GM23338 (cell line): ENCODE data around the gene FMO1. TPM values are rescaled to one million over a fixed set of nuclear protein-coding genes. Genes with fewer than 3 reads are reported as not detected.

Experiments
- ATAC-seq: fragments of 200-7000 bp; cut with Tn5 transposase; 3 replicates; pipeline ENCODE4 v1.9.1; 2020
- DNase-seq: peaks from one replicate; pipeline ENCODE4 v3.0.0-alpha.2; 2015; ENCODE audit warnings: low spot score
- H2AFZ ChIP-seq: fragments of 200-600 bp; sonication (generic); 2 replicates; pipeline ENCODE4 v1.8.0; 2016; ENCODE audit warnings: antibody characterized with exemption, mild to moderate bottlenecking, moderate library complexity
- H3F3A ChIP-seq: fragments of 200-600 bp; sonication (generic); replicated peaks from 2 replicates; pipeline ENCODE4 v1.8.0; 2017; ENCODE audit warnings: antibody characterized with exemption, mixed run types, low read depth
- H3K27ac ChIP-seq: fragments of 200-600 bp; sonication (generic); 2 replicates; pipeline ENCODE4 v1.6.1; 2016; ENCODE audit warnings: low read depth
- H3K27me3 ChIP-seq: fragments of 200-600 bp; sonication (generic); 2 replicates; pipeline ENCODE4 v1.8.0; 2016; ENCODE audit warnings: mild to moderate bottlenecking, mixed run types, moderate library complexity; ENCODE audit not compliant: insufficient read depth
- H3K36me3 ChIP-seq: fragments of 200-600 bp; sonication (generic); 2 replicates; pipeline ENCODE4 v1.8.0; 2016; ENCODE audit warnings: mild to moderate bottlenecking; ENCODE audit not compliant: insufficient read depth
- H3K4me1 ChIP-seq: fragments of 200-600 bp; sonication (generic); 2 replicates; pipeline ENCODE4 v1.8.0; 2016; ENCODE audit warnings: mild to moderate bottlenecking, moderate library complexity; ENCODE audit not compliant: insufficient read depth
- H3K4me2 ChIP-seq: fragments of 200-600 bp; sonication (generic); 2 replicates; pipeline ENCODE4 v1.7.1; 2017; ENCODE audit warnings: mixed run types
- H3K4me3 ChIP-seq: fragments of 200-600 bp; sonication (generic); 2 replicates; pipeline ENCODE4 v1.6.1; 2016; ENCODE audit warnings: mixed run types
- H3K79me2 ChIP-seq: fragments of 200-600 bp; sonication (generic); replicated peaks from 2 replicates; pipeline ENCODE4 v1.8.0; 2017; ENCODE audit warnings: mild to moderate bottlenecking; ENCODE audit not compliant: insufficient read depth
- H3K9me2 ChIP-seq: fragments of 200-600 bp; sonication (generic); 2 replicates; pipeline ENCODE4 v1.8.0; 2017; ENCODE audit not compliant: insufficient read depth
- H4K20me1 ChIP-seq: fragments of 200-600 bp; sonication (generic); replicated peaks from 2 replicates; pipeline ENCODE4 v1.8.0; 2017; ENCODE audit warnings: mild to moderate bottlenecking; ENCODE audit not compliant: insufficient read depth
- H3K27ac Mint-ChIP-seq: 2 replicates; pipeline ENCODE4 v1.8.0; 2020; ENCODE audit warnings: inconsistent platforms, mild to moderate bottlenecking, moderate library complexity, mixed read lengths
- H3K27me3 Mint-ChIP-seq: 3 replicates; pipeline ENCODE4 v1.8.0; 2022; ENCODE audit warnings: low read depth, mild to moderate bottlenecking, moderate library complexity, mixed read lengths, inconsistent platforms; ENCODE audit not compliant: insufficient read depth, poor library complexity
- H3K36me3 Mint-ChIP-seq: 3 replicates; pipeline ENCODE4 v1.8.0; 2021; ENCODE audit warnings: low read depth, mild to moderate bottlenecking, inconsistent platforms, moderate library complexity, mixed read lengths
- H3K4me1 Mint-ChIP-seq: 3 replicates; pipeline ENCODE4 v1.8.0; 2020; ENCODE audit warnings: mild to moderate bottlenecking, inconsistent platforms, mixed read lengths
- H3K4me3 Mint-ChIP-seq: 3 replicates; pipeline ENCODE4 v1.8.0; 2021; ENCODE audit warnings: moderate library complexity, mild to moderate bottlenecking, inconsistent platforms, mixed read lengths
- H3K9me3 Mint-ChIP-seq: 3 replicates; pipeline ENCODE4 v1.8.0; 2020; ENCODE audit warnings: moderate library complexity, mild to moderate bottlenecking, inconsistent platforms, mixed read lengths
- CREB1 ChIP-seq: fragments of 250-450 bp; sonication (Bioruptor Pico); IDR thresholded peaks from 2 replicates; pipeline ENCODE4 v1.5.0; 2020; ENCODE audit warnings: low read depth, mild to moderate bottlenecking, moderate library complexity
- CTCF ChIP-seq, 2 experiments: fragments of 200-600 bp in 1 of 2; sonication (generic) in 1 of 2; conservative IDR thresholded peaks; 2 replicates each; pipeline versions ENCODE4 v1.5.1 to v1.6.1; 2016 to 2017; ENCODE audit warnings: antibody characterized with exemption in 2 of 2, low read depth in 2 of 2, mild to moderate bottlenecking in 2 of 2, moderate library complexity in 1 of 2
- ETS1 ChIP-seq: IDR thresholded peaks from 2 replicates; pipeline ENCODE4 v1.6.1; 2016; ENCODE audit warnings: antibody characterized with exemption
- EZH2 ChIP-seq: fragments of 200-600 bp; sonication (generic); IDR thresholded peaks from one replicate; pipeline ENCODE4 v1.8.0; 2017; ENCODE audit warnings: antibody characterized with exemption, mild to moderate bottlenecking, low read depth; ENCODE audit not compliant: unreplicated experiment
- EZH2phosphoT487 ChIP-seq: fragments of 200-600 bp; sonication (generic); IDR thresholded peaks from one replicate; pipeline ENCODE4 v1.8.1; 2018; ENCODE audit warnings: antibody characterized with exemption; ENCODE audit not compliant: unreplicated experiment
- JUNB ChIP-seq: IDR thresholded peaks from one replicate; pipeline ENCODE4 v1.6.1; 2016; ENCODE audit warnings: antibody characterized with exemption; ENCODE audit not compliant: unreplicated experiment
- NANOG ChIP-seq: IDR thresholded peaks from 2 replicates; pipeline ENCODE4 v1.6.1; 2016; ENCODE audit warnings: antibody characterized with exemption, borderline replicate concordance
- POLR2AphosphoS5 ChIP-seq: IDR thresholded peaks from 2 replicates; pipeline ENCODE4 v1.6.1; 2016; ENCODE audit warnings: antibody characterized with exemption, low read depth
- REST ChIP-seq: IDR thresholded peaks from one replicate; pipeline ENCODE4 v1.6.1; 2018; ENCODE audit warnings: antibody characterized with exemption; ENCODE audit not compliant: unreplicated experiment
- STAT1 ChIP-seq: IDR thresholded peaks from one replicate; pipeline ENCODE4 v1.6.1; 2016; ENCODE audit warnings: antibody characterized with exemption; ENCODE audit not compliant: unreplicated experiment
- ZNF114 ChIP-seq: fragments of 250-450 bp; sonication (Bioruptor Pico); IDR thresholded peaks from 2 replicates; pipeline ENCODE4 v1.5.0; 2020; ENCODE audit warnings: mild to moderate bottlenecking, moderate library complexity
- ZNF331 ChIP-seq: fragments of 250-450 bp; sonication (Bioruptor Pico); IDR thresholded peaks from 2 replicates; pipeline ENCODE4 v1.5.0; 2020; ENCODE audit warnings: low read depth, mild to moderate bottlenecking, moderate library complexity
- ZNF462 ChIP-seq: fragments of 250-450 bp; sonication (Bioruptor Pico); IDR thresholded peaks from 2 replicates; pipeline ENCODE4 v1.5.0; 2020; ENCODE audit warnings: mild to moderate bottlenecking, moderate library complexity
- polyA plus RNA-seq: library from polyadenylated mRNA; unstranded; fragments of >200 nt; fragmentation: Nextera tagmentation; extraction: Ambion mirVana; gene quantifications from 2 replicates; pipeline ENCODE4 v1.2.1, GENCODE V29; 2016
- total RNA-seq: library from RNA; depleted of rRNA; stranded (reverse); fragments of >200 nt; shearing (Covaris generic); gene quantifications from 2 replicates; pipeline ENCODE4 v1.2.3, GENCODE V29; 2014

The FMO1 gene
- total and polyA plus RNA-seq, 2 experiments from 2014 or later = 0.19 TPM; not detected in 1

GRCh38 chr1:171277534-171277933, 29.2 kb downstream of the FMO1 start:
- H3K4me3 Mint-ChIP-seq = no peak overlapping the region
- no peaks in the 10 kb centered on the region for H3K79me2 ChIP-seq

More at GRCh38 chr1:171277534-171277933, 29.2 kb downstream of the FMO1 start:
- Histone ChIP-seq H3K4me2 (no peak overlapping the region), H3K4me1 (peaks cover 8% of the 10 kb centered on the region; the same call in 1 of the 2 replicates), H3F3A (no peaks in the 10 kb centered on the region), H2AFZ (no peak overlapping the region), H3K9me2 (0 out of 2 replicates have a peak, but pooled peaks cover 6% of the 10 kb centered on the region), H3K27ac (no peak overlapping the region), H3K36me3 (no peaks in the 10 kb centered on the region; the same call in 1 of the 2 replicates), H3K4me3 (no peak overlapping the region), H3K27me3 (no peaks in the 10 kb centered on the region), H4K20me1 (no peaks in the 10 kb centered on the region)
- no peak for TF ChIP-seq ZNF331 (CRISPR knock-in tag)
- TF ChIP-seq ZNF462 (CRISPR knock-in tag) = no peak
- TF ChIP-seq ZNF114 = no peak
- no peak for TF ChIP-seq CREB1 (CRISPR knock-in tag)
- no peak for TF ChIP-seq REST
- no peak for TF ChIP-seq ETS1
- no peak for TF ChIP-seq NANOG
- TF ChIP-seq STAT1 = no peak
- no peak for TF ChIP-seq EZH2phosphoT487
- no peak for TF ChIP-seq CTCF (conservative IDR thresholded peaks at IDR 0.05; ENCODE audit: low read depth in 2 of 2)
- TF ChIP-seq EZH2 = no peak
- no peak for TF ChIP-seq POLR2AphosphoS5
- TF ChIP-seq JUNB = no peak
- Mint-ChIP-seq H3K9me3 (no peaks in the 10 kb centered on the region), H3K36me3 (no peaks in the 10 kb centered on the region), H3K4me1 (peaks cover 15% of the 10 kb centered on the region), H3K27me3 (peaks cover 2% of the 10 kb centered on the region), H3K27ac (no peak overlapping the region)
- ATAC-seq = no peak
- DNase-seq = no peak
